ENCODE data around the gene THAP11. TPM values are rescaled to one million over a fixed set of nuclear protein-coding genes. Genes with fewer than 3 reads are reported as not detected.
A peak's percentile ranks its signal among the peaks of the same experiment; 100 is the strongest.

Gene THAP11
- total and polyA plus RNA-seq, 2 of the 13 experiments (the other 11 are each of a cell fraction or from before 2014, with no cell fraction given) = 44.2 to 53.4 TPM

DNA sequence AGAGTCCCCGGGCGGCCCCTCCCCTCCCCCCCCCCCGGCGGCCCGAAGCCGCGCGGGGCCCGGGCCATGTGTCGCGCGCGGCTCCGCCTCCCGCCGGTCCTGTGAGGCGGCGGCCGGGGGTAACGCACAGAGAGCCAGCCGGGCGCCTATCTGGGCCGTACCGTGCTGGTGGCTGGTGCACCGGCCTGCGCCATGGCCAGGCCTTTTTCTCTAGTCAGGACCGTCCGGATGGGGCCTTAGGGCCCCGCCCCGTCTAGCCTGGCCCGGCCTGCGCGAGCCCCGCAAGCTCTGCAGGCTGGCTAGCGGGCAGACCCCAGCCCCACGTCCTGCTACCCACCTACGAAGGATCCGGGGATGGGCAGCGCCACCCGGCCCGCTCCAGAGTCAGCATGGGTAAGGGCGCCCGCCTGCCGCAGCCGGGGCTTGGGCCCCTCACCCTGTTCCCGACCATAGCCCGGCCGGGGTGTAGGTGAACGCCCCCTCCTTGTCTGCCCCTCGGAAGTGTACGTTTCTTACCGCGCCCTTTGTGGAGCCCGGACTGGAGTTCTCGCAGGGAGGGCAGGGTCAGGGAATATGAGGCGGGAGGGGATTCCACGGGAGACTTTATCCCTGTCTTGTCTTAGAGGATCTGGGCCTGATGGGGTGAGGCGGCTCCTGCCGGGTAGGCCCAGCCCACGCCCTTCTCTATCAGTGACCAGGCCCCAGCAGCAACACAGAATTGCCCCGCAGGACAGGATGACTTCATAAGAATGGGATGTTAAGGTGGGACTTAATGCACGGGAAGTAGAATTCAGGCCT lies 5.1 kb downstream of the THAP11 start, which contains the start of gene CENPT (continued):
- TF ChIP-seq, protein P1, sequence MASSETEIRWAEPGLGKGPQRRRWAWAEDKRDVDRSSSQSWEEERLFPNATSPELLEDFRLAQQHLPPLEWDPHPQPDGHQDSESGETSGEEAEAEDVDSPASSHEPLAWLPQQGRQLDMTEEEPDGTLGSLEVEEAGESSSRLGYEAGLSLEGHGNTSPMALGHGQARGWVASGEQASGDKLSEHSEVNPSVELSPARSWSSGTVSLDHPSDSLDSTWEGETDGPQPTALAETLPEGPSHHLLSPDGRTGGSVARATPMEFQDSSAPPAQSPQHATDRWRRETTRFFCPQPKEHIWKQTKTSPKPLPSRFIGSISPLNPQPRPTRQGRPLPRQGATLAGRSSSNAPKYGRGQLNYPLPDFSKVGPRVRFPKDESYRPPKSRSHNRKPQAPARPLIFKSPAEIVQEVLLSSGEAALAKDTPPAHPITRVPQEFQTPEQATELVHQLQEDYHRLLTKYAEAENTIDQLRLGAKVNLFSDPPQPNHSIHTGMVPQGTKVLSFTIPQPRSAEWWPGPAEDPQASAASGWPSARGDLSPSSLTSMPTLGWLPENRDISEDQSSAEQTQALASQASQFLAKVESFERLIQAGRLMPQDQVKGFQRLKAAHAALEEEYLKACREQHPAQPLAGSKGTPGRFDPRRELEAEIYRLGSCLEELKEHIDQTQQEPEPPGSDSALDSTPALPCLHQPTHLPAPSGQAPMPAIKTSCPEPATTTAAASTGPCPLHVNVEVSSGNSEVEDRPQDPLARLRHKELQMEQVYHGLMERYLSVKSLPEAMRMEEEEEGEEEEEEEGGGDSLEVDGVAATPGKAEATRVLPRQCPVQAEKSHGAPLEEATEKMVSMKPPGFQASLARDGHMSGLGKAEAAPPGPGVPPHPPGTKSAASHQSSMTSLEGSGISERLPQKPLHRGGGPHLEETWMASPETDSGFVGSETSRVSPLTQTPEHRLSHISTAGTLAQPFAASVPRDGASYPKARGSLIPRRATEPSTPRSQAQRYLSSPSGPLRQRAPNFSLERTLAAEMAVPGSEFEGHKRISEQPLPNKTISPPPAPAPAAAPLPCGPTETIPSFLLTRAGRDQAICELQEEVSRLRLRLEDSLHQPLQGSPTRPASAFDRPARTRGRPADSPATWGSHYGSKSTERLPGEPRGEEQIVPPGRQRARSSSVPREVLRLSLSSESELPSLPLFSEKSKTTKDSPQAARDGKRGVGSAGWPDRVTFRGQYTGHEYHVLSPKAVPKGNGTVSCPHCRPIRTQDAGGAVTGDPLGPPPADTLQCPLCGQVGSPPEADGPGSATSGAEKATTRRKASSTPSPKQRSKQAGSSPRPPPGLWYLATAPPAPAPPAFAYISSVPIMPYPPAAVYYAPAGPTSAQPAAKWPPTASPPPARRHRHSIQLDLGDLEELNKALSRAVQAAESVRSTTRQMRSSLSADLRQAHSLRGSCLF (CRISPR knock-in tag; IDR thresholded peaks at IDR 0.05; ENCODE audit: borderline replicate concordance) = no peak
- TF ChIP-seq, protein P2, sequence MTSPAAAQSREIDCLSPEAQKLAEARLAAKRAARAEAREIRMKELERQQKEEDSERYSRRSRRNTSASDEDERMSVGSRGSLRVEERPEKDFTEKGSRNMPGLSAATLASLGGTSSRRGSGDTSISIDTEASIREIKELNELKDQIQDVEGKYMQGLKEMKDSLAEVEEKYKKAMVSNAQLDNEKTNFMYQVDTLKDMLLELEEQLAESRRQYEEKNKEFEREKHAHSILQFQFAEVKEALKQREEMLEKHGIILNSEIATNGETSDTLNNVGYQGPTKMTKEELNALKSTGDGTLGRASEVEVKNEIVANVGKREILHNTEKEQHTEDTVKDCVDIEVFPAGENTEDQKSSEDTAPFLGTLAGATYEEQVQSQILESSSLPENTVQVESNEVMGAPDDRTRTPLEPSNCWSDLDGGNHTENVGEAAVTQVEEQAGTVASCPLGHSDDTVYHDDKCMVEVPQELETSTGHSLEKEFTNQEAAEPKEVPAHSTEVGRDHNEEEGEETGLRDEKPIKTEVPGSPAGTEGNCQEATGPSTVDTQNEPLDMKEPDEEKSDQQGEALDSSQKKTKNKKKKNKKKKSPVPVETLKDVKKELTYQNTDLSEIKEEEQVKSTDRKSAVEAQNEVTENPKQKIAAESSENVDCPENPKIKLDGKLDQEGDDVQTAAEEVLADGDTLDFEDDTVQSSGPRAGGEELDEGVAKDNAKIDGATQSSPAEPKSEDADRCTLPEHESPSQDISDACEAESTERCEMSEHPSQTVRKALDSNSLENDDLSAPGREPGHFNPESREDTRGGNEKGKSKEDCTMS (CRISPR knock-in tag; conservative IDR thresholded peaks at IDR 0.05) = no peak
- TF ChIP-seq ETV6 (CRISPR knock-in tag; conservative IDR thresholded peaks at IDR 0.05) (peak; percentile 43; the same call in 1 of the 2 replicates), ZNF264 (CRISPR knock-in tag; IDR thresholded peaks at IDR 0.05) (no peak), RBM22 (optimal IDR thresholded peaks at IDR 0.05; ENCODE audit: low read length) (no peak), ZNF782 (CRISPR knock-in tag; IDR thresholded peaks at IDR 0.05; ENCODE audit: borderline replicate concordance) (no peak)
- TF ChIP-seq, protein P3, sequence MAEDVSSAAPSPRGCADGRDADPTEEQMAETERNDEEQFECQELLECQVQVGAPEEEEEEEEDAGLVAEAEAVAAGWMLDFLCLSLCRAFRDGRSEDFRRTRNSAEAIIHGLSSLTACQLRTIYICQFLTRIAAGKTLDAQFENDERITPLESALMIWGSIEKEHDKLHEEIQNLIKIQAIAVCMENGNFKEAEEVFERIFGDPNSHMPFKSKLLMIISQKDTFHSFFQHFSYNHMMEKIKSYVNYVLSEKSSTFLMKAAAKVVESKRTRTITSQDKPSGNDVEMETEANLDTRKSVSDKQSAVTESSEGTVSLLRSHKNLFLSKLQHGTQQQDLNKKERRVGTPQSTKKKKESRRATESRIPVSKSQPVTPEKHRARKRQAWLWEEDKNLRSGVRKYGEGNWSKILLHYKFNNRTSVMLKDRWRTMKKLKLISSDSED (CRISPR knock-in tag; IDR thresholded peaks at IDR 0.05) = no peak
- TF ChIP-seq, protein P4, sequence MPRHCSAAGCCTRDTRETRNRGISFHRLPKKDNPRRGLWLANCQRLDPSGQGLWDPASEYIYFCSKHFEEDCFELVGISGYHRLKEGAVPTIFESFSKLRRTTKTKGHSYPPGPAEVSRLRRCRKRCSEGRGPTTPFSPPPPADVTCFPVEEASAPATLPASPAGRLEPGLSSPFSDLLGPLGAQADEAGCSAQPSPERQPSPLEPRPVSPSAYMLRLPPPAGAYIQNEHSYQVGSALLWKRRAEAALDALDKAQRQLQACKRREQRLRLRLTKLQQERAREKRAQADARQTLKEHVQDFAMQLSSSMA (CRISPR knock-in tag; IDR thresholded peaks at IDR 0.05) = no peak
- TF ChIP-seq, protein P5, sequence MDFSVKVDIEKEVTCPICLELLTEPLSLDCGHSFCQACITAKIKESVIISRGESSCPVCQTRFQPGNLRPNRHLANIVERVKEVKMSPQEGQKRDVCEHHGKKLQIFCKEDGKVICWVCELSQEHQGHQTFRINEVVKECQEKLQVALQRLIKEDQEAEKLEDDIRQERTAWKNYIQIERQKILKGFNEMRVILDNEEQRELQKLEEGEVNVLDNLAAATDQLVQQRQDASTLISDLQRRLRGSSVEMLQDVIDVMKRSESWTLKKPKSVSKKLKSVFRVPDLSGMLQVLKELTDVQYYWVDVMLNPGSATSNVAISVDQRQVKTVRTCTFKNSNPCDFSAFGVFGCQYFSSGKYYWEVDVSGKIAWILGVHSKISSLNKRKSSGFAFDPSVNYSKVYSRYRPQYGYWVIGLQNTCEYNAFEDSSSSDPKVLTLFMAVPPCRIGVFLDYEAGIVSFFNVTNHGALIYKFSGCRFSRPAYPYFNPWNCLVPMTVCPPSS (IDR thresholded peaks at IDR 0.05) = no peak
- TF ChIP-seq, protein P6, sequence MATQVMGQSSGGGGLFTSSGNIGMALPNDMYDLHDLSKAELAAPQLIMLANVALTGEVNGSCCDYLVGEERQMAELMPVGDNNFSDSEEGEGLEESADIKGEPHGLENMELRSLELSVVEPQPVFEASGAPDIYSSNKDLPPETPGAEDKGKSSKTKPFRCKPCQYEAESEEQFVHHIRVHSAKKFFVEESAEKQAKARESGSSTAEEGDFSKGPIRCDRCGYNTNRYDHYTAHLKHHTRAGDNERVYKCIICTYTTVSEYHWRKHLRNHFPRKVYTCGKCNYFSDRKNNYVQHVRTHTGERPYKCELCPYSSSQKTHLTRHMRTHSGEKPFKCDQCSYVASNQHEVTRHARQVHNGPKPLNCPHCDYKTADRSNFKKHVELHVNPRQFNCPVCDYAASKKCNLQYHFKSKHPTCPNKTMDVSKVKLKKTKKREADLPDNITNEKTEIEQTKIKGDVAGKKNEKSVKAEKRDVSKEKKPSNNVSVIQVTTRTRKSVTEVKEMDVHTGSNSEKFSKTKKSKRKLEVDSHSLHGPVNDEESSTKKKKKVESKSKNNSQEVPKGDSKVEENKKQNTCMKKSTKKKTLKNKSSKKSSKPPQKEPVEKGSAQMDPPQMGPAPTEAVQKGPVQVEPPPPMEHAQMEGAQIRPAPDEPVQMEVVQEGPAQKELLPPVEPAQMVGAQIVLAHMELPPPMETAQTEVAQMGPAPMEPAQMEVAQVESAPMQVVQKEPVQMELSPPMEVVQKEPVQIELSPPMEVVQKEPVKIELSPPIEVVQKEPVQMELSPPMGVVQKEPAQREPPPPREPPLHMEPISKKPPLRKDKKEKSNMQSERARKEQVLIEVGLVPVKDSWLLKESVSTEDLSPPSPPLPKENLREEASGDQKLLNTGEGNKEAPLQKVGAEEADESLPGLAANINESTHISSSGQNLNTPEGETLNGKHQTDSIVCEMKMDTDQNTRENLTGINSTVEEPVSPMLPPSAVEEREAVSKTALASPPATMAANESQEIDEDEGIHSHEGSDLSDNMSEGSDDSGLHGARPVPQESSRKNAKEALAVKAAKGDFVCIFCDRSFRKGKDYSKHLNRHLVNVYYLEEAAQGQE (IDR thresholded peaks at IDR 0.05; ENCODE audit: borderline replicate concordance in 1 of 2, low read depth in 1 of 2, low read length in 2 of 2) = no peak

All from HepG2 (cell line).